ENCODE measurements around the gene TRIM3. TPM values are rescaled to one million over a fixed set of nuclear protein-coding genes. Genes with fewer than 3 reads are reported as not detected.

Gene TRIM3
- total RNA-seq, 4 donors from 2014 or later, result 15.3 to 20.0 (median 16.5) TPM

- Histone ChIP-seq H3K4me1 (peaks cover 24 to 31% of the 10 kb centered on the region in 2 donors), H3K27ac (peak overlapping the region; percentile 93 to 97 (median 94)), H3K4me3 (peak overlapping the region; percentile 85 to 95 (median 87)), H3K27me3 (no peaks in the 10 kb centered on the region), H3K9me3 (no peaks in the 10 kb centered on the region), H3K36me3 (peaks cover 0 to 49% of the 10 kb centered on the region in 2 donors)
- ATAC-seq, result no peak
- in situ Hi-C loops (cut with MboI; ENCODE audit: low sequenced_read_pairs in 4 of 4), result loop anchor here in 3 of 4 donors (25.0 kb wide), 1 partner anchor 243 kb away; the partner anchor contains the start of genes CNGA4 (in 3 of the 3) and FHIP1B (in 3 of the 3)
- TF ChIP-seq CTCF (IDR thresholded peaks at IDR 0.05 in 4 of 5, conservative IDR thresholded peaks at IDR 0.05 in 1 of 5), result no peak
- no peak for TF ChIP-seq POLR2A (IDR thresholded peaks at IDR 0.05)
- intact Hi-C loops (cut with DNase I; ENCODE audit: low total_unique reads), result loop anchor here (2.0 to 5.0 kb wide), 5 partner anchors 122 to 1508 kb away; partner anchors contain the start of genes CNGA4, ILK, RRP8 and TPP1
- no peak for DNase-seq
Measured at GRCh38 chr11:6480299-6480914, 6.7 kb upstream of the TRIM3 start.

GRCh38 chr11:6476571-6476970, 2.8 kb upstream of the TRIM3 start:
- Histone ChIP-seq H3K9me3 (no peaks in the 10 kb centered on the region), H3K36me3 (peaks cover 0 to 26% of the 10 kb centered on the region in 2 donors), H3K4me3 (no peak overlapping the region), H3K27me3 (no peaks in the 10 kb centered on the region), H3K4me1 (peaks cover 27% of the 10 kb centered on the region in 2 donors), H3K27ac (no peak overlapping the region)
- DNase-seq (no peak), ATAC-seq (no peak)
- intact Hi-C loops (cut with DNase I; ENCODE audit: low total_unique reads) (no loop called here), in situ Hi-C loops (cut with MboI; ENCODE audit: low sequenced_read_pairs in 4 of 4) (loop anchor here in 3 of 4 donors (10.0 to 25.0 kb wide), 2 partner anchors 128 to 239 kb away; partner anchors contain the start of genes CNGA4 (in 3 of the 3), FHIP1B (in 3 of the 3), ILK (in 1 of the 3) and RRP8 (in 1 of the 3))
- TF ChIP-seq POLR2A (IDR thresholded peaks at IDR 0.05) (no peak), CTCF (IDR thresholded peaks at IDR 0.05 in 4 of 5, conservative IDR thresholded peaks at IDR 0.05 in 1 of 5) (no peak)

GRCh38 chr11:6475936-6476335, 2.2 kb upstream of the TRIM3 start:
- ATAC-seq (no peak), DNase-seq (no peak)
- H3K27ac ChIP-seq, result no peak overlapping the region
- no peaks in the 10 kb centered on the region for H3K9me3 ChIP-seq
- peaks cover 0 to 26% of the 10 kb centered on the region in 2 donors for H3K36me3 ChIP-seq
- no peaks in the 10 kb centered on the region for H3K27me3 ChIP-seq
- intact Hi-C loops (cut with DNase I; ENCODE audit: low total_unique reads), result no loop called here
- in situ Hi-C loops (cut with MboI; ENCODE audit: low sequenced_read_pairs in 4 of 4), result loop anchor here in 3 of 4 donors (10.0 to 25.0 kb wide), 2 partner anchors 129 to 239 kb away; partner anchors contain the start of genes CNGA4 (in 3 of the 3), FHIP1B (in 3 of the 3), ILK (in 1 of the 3) and RRP8 (in 1 of the 3)
- H3K4me3 ChIP-seq, result no peak overlapping the region
- H3K4me1 ChIP-seq, result peaks cover 27% of the 10 kb centered on the region in 2 donors
- TF ChIP-seq POLR2A (IDR thresholded peaks at IDR 0.05) (no peak), CTCF (IDR thresholded peaks at IDR 0.05 in 4 of 5, conservative IDR thresholded peaks at IDR 0.05 in 1 of 5) (no peak)

- in situ Hi-C loops (cut with MboI; ENCODE audit: low sequenced_read_pairs in 4 of 4) (loop anchor here in 3 of 4 donors (10.0 to 25.0 kb wide), 2 partner anchors 130 to 238 kb away; partner anchors contain the start of genes CNGA4 (in 3 of the 3), FHIP1B (in 3 of the 3), ILK (in 1 of the 3) and RRP8 (in 1 of the 3)), intact Hi-C loops (cut with DNase I; ENCODE audit: low total_unique reads) (loop anchor here (1.0 kb wide), 1 partner anchor 208 kb away; the partner anchor contains the start of gene MRPL17)
- no peak overlapping the region for H3K4me3 ChIP-seq
- H3K4me1 ChIP-seq, result peaks cover 17 to 18% of the 10 kb centered on the region in 2 donors
- no peak for ATAC-seq
- TF ChIP-seq POLR2A (IDR thresholded peaks at IDR 0.05), result no peak
- no peak for TF ChIP-seq CTCF (IDR thresholded peaks at IDR 0.05 in 4 of 5, conservative IDR thresholded peaks at IDR 0.05 in 1 of 5)
- DNase-seq, result no peak
- H3K27me3 ChIP-seq, result no peaks in the 10 kb centered on the region
- H3K27ac ChIP-seq, result peak overlapping the region; percentile 87 to 99 (median 92)
- no peaks in the 10 kb centered on the region for H3K9me3 ChIP-seq
- peaks cover 0 to 26% of the 10 kb centered on the region in 2 donors for H3K36me3 ChIP-seq
Measured at GRCh38 chr11:6474806-6475500, 1.2 kb upstream of the TRIM3 start.
